ENCODE results near the gene KIF26B.

The KIF26B gene

GRCh38 chr1:245538671-245539070 lies 383.9 kb downstream of the KIF26B start:
- no peak for DNase-seq

DNA sequence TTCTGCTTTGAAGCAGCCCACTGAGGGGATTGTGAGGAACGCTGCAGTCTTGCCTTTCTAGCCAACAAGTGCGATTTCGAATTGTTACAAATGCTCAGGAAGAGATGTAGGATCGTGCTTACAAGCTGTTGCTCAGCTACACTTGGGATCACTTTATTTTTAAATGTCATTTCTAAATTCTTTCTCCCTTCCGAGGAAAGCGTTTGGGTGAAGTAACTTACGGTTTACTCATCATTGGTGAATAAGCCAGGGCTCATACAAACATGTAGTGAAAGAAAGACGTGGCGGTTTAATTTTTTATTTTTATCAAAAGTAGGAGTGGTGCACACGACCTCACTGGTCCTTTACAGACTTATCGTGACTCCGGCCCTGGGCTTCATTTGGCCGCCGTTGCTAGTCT lies 386.6 kb downstream of the KIF26B start:
- no peak for DNase-seq

DNA sequence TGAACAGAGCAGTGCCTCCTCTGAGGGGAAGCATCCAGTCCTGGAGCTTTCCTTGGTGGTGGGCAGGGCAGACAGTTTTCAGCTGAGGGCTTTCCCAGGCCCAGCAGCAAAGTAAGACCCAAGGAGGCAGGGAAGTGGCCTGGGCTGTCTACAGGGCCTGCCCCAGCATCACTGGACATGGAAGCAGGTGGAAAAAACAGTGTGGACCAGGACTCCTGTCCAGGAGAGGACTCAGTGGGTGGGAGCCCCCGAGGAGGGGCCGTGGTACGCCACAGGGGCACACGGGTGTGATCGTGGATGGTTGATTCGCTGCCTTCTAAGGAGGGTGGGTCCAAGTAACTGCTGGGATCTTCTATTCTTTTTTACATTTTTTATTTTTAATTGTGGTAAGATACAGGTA lies 387.6 kb downstream of the KIF26B start:
- no peak for DNase-seq

DNA sequence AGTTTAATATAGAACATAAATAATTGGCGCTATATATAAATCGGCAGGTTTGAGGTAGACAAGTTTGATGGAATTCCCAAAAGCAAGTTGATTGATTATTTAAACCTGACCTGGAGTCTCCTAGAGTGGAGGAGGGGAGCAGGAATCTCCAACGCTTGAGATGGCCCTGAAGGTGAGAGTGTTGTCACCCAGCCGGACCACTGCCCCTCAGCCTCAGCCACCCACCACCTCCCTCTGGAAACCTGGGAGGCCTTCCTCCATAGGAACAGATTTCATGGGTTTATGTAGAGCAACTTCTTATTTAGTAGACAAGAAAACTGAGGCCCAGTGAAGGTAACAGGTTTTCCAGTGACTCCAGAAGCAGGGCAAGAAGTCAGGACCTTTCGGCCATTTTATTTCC lies 389.5 kb downstream of the KIF26B start:
- no peak for DNase-seq

- no peak for DNase-seq
Measured at GRCh38 chr1:245546875-245547274, 392.1 kb downstream of the KIF26B start.

GRCh38 chr1:245549996-245550719 lies 395.4 kb downstream of the KIF26B start:
- DNase-seq = no peak

DNA sequence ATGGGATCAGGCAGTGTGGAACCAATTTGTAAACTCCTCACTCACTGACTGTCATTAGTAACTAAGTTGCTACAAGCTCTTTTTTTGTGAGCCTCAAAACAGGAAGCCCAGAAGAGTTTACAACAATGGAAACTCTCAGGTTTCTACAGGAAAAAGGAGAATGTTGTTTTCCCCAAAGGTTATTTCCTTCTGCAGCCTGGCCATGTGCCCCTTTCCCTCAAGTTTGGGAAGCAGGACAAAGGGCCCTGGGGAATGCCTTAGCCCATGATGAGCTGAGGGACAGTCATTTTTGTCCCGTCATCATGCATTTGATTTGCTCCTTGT lies 395.9 kb downstream of the KIF26B start:
- no peak for DNase-seq

DNA sequence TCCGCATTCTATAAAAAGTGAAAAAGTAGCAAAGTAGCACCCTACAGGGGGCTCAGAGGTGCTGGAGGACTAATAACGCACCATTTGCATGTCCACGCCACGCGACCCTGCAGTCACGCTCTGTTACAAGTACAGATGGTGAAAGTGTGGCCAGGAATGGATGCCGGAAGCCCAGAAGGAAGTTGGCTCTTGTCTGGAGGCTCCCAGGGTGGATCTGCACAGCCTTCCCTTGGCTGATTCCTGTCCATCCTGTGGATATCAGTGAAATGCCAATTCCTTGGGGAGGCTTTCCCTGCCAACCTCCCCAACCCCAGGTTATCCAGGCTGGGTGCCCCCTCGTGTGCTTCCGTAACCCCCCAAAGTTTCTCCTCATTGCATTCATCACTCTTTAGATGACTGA lies 396.8 kb downstream of the KIF26B start:
- DNase-seq = no peak

DNA sequence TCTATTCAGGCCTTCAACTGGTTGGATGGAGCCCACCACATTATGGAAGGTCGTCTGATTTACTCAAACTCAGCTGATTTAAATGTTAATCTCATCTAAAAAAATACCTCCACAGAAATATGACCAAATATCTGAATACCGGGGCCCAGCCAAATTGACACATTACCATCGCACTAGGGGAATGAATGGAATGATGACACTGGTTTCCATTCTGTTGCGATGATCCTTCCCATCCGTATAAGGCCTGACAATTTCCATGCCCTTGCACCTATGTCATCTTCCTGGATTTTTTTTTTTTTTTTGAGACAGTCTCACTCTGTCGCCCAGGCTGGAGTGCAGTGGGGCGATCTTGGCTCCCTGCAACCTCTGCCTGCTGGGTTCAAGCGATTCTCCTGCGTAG lies 397.5 kb downstream of the KIF26B start:
- no peak for DNase-seq

DNA sequence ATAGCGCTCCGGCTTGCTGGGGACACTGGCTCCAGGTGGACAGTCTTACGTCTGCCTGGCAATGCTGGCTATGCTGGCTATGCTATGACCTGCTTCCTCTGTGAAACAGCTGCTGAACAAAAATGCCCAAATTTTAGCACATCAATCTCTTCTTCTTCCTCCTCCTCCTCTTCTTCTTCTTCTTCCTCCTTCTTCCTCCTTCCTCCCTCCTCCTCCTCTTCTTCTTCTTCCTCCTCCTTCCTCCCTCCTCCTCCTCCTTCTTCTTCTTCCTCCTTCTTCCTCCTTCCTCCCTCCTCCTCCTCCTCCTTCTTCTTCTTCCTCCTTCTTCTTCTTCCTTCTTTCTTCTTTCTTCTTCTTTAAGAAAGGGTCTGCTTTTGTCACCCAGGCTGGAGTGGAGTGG lies 401.3 kb downstream of the KIF26B start:
- DNase-seq = no peak

GRCh38 chr1:245558069-245558468 lies 403.3 kb downstream of the KIF26B start:
- no peak for DNase-seq

- no peak for DNase-seq
Measured at GRCh38 chr1:245560316-245560859, 405.6 kb downstream of the KIF26B start.

GRCh38 chr1:245561665-245562234 lies 407.0 kb downstream of the KIF26B start:
- DNase-seq = no peak

GRCh38 chr1:245566134-245566533 lies 411.3 kb downstream of the KIF26B start:
- DNase-seq = no peak

GRCh38 chr1:245566952-245567351 lies 412.2 kb downstream of the KIF26B start:
- no peak for DNase-seq

GRCh38 chr1:245571815-245572294 lies 417.1 kb downstream of the KIF26B start:
- DNase-seq = no peak

DNA sequence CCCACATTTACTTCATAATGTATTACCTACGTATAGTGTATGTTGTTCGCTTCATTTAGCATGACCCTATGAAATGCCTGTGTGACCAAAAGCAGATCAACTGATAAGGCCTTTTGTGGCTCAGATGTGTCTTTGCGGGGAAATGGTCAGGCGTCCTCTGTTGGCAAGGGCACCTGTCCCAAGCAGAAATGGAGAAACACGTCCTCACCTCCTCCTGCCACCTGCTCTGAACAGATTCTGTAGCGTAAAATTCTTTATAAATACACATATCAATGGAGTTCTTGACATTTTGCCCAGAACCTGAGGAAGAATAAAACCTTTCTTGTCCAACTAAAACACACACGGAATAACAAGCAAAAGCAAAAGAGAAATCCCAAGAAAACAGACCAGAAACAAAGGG lies 417.9 kb downstream of the KIF26B start:
- DNase-seq = no peak

GRCh38 chr1:245575710-245576109 lies 420.9 kb downstream of the KIF26B start:
- DNase-seq = no peak

GRCh38 chr1:245576323-245576722 lies 421.5 kb downstream of the KIF26B start:
- DNase-seq = no peak

GRCh38 chr1:245577191-245578157 lies 422.7 kb downstream of the KIF26B start:
- DNase-seq = no peak

GRCh38 chr1:245578308-245578707 lies 423.5 kb downstream of the KIF26B start:
- DNase-seq = no peak

DNA sequence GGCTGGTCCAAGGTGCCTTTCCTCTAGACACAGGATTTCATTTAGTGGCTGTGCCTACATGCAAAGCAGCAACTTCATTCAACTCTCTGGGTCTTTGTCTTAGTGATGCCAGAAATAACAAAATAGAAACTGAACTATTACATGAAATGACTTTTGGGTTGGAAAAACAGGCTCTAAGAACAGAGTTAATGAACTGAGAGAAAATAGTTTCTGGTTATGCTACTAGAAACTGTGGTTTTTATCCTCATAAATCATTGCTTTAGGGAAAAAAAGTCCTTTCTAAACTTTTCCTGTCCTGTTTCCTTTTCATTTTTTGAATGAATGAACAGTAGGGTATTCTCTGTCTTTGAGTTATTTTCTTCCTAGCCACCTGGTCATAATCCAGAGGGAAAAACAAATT lies 424.0 kb downstream of the KIF26B start:
- no peak for DNase-seq

DNA sequence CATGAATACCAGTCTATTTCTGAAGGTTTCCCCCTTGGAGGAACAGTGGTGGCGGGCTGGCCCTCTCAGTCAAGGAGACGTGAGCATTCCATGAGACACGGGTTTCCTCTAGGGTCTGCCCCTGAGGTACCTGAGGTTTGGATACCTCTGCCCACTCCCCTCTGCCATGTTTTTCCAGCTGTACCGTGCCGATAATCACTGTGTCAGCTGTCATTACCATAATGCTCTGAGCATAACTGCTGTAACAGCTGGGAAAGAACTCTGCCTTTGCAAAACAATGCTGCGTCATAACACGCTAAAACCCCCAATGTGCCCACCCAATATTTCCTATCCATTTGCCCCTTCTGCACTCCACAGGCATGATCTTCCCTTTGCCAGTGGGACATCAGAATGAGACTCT lies 425.1 kb downstream of the KIF26B start:
- no peak for DNase-seq

DNA sequence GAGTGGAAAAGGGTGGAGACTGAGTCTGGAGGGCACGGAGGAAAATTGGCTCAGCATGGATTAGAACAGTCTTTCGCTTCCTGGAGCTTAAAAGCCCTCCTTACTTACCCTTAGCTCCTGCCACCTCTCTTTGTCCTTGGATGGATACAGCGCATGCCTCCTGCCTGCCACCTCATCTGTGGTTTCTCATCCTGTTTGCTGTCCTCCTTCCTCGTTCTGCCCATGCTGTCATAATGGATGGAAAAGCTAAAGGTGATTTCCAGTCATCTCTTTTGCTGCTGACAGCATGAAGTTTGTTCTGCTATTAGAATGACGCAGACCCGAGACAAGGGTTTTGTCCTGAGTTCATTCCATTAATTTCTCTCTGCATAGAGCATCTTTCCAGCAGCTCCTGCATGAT lies 425.9 kb downstream of the KIF26B start:
- no peak for DNase-seq
